ENCODE data around the gene GALNT3.

The GALNT3 gene

DNA sequence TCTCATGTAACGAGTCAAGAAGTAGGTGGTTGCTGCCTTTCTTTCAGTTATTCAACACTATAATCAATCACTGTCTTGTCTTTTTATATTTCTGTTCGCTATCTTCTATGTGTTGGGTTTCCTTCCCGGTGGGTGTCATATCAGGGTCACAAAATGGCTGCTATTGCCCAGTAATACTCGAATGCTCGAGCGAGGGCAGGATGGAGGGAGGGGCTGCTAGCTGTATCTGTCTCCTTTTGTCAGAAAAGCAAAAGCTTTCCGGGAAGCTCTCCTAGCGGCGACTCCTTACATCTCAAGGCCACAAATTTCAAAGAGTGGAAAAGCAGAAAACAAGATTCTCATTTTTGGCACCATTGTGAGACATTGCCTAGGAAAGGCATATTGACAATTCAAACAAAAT lies 16.4 kb upstream of the GALNT3 start:
- Histone ChIP-seq H3K9ac (ENCODE audit: low read length) (no peak overlapping the region), H3K4me2 (ENCODE audit: low read depth, low read length) (no peak overlapping the region), H3K9me2 (replicated peaks; ENCODE audit: insufficient read depth, low read length) (no peaks in the 10 kb centered on the region), H3K4me1 (ENCODE audit: low read length) (no peaks in the 10 kb centered on the region), H3K4me3 (ENCODE audit: low read length) (no peak overlapping the region), H3K27ac (ENCODE audit: low read length) (no peak overlapping the region), H3K79me2 (ENCODE audit: low read length) (no peaks in the 10 kb centered on the region), H4K20me1 (ENCODE audit: insufficient read depth, low read length) (no peaks in the 10 kb centered on the region), H3K36me3 (replicated peaks; ENCODE audit: insufficient read depth, low read length) (no peaks in the 10 kb centered on the region), H3K9me3 (replicated peaks; ENCODE audit: insufficient read depth, low read length) (no peaks in the 10 kb centered on the region), H2AFZ (ENCODE audit: low read length) (no peak overlapping the region), H3F3A (ENCODE audit: insufficient read depth, low read length) (no peaks in the 10 kb centered on the region), H3K27me3 (replicated peaks; ENCODE audit: insufficient read depth, low read length) (no peaks in the 10 kb centered on the region)
- TF ChIP-seq, protein P1, sequence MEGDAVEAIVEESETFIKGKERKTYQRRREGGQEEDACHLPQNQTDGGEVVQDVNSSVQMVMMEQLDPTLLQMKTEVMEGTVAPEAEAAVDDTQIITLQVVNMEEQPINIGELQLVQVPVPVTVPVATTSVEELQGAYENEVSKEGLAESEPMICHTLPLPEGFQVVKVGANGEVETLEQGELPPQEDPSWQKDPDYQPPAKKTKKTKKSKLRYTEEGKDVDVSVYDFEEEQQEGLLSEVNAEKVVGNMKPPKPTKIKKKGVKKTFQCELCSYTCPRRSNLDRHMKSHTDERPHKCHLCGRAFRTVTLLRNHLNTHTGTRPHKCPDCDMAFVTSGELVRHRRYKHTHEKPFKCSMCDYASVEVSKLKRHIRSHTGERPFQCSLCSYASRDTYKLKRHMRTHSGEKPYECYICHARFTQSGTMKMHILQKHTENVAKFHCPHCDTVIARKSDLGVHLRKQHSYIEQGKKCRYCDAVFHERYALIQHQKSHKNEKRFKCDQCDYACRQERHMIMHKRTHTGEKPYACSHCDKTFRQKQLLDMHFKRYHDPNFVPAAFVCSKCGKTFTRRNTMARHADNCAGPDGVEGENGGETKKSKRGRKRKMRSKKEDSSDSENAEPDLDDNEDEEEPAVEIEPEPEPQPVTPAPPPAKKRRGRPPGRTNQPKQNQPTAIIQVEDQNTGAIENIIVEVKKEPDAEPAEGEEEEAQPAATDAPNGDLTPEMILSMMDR (IDR thresholded peaks at IDR 0.05; ENCODE audit: low read length), result no peak
- no peak for TF ChIP-seq EZH2phosphoT487 (IDR thresholded peaks at IDR 0.05; ENCODE audit: low read length)
- no peak for TF ChIP-seq EZH2 (optimal IDR thresholded peaks at IDR 0.05; ENCODE audit: low read depth, low read length)
- no peak for DNase-seq

DNA sequence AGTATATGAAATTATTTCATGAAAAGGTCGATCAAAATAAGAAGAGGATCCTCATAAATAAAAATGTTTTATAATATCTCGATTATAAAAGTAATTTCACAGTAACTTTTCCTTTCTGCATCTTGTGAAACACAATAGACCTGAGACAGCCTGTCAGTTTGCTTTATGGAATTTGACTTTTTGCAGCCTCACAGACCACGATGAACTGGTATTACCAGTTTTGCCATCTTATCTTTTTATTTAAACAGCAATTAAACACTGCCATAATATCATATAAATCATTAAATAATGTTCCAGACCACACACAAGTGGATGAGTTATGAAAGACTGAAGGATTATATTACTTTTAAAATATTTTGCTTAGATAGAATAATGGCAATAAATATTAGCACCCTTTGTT lies 10.7 kb upstream of the GALNT3 start:
- no peaks in the 10 kb centered on the region for H3K27me3 ChIP-seq (replicated peaks; ENCODE audit: insufficient read depth, low read length)
- H3F3A ChIP-seq (ENCODE audit: insufficient read depth, low read length), result no peaks in the 10 kb centered on the region
- no peak overlapping the region for H3K4me3 ChIP-seq (ENCODE audit: low read length)
- H3K4me2 ChIP-seq (ENCODE audit: low read depth, low read length), result no peak overlapping the region
- TF ChIP-seq EZH2 (optimal IDR thresholded peaks at IDR 0.05; ENCODE audit: low read depth, low read length) (no peak), EZH2phosphoT487 (IDR thresholded peaks at IDR 0.05; ENCODE audit: low read length) (no peak)
- TF ChIP-seq, protein P1 (IDR thresholded peaks at IDR 0.05; ENCODE audit: low read length), result no peak
- no peak overlapping the region for H3K27ac ChIP-seq (ENCODE audit: low read length)
- H3K79me2 ChIP-seq (ENCODE audit: low read length), result no peaks in the 10 kb centered on the region
- H3K9ac ChIP-seq (ENCODE audit: low read length), result no peak overlapping the region
- H4K20me1 ChIP-seq (ENCODE audit: insufficient read depth, low read length), result no peaks in the 10 kb centered on the region
- no peaks in the 10 kb centered on the region for H3K9me2 ChIP-seq (replicated peaks; ENCODE audit: insufficient read depth, low read length)
- H3K36me3 ChIP-seq (replicated peaks; ENCODE audit: insufficient read depth, low read length), result no peaks in the 10 kb centered on the region
- no peak for DNase-seq
- no peak overlapping the region for H2AFZ ChIP-seq (ENCODE audit: low read length)
- no peaks in the 10 kb centered on the region for H3K4me1 ChIP-seq (ENCODE audit: low read length)
- no peaks in the 10 kb centered on the region for H3K9me3 ChIP-seq (replicated peaks; ENCODE audit: insufficient read depth, low read length)

DNA sequence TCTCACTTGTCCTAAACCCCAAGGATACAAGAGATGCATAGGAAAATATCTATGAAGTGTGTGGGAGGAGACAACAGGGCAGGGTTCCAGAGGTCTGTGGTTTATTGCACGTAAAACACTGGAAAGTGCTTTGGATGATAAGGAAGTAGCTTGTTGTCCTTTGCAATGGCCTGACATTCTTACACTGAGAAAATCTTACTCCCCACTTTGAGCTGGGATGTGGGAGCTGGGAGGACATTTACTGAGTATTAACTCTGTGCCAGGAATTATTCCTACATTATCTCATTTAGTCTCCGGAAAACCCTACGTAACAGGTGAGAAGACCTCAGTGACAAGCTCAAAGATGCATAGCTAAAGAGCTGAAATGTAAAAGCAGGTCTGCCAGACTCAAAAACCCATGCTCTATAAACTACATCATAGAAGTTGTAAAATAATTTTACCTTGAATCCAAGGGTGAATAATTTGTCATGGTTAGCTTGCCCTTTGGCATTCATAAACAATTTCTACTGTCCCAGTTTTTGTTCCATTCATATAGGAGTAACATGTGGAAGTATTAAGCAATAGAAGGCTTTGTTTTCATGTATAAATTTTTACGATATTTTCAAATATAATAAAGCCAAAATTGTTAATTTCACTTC lies 9.2 kb upstream of the GALNT3 start:
- TF ChIP-seq EZH2phosphoT487 (IDR thresholded peaks at IDR 0.05; ENCODE audit: low read length), result no peak
- TF ChIP-seq EZH2 (optimal IDR thresholded peaks at IDR 0.05; ENCODE audit: low read depth, low read length), result no peak
- Histone ChIP-seq H2AFZ (ENCODE audit: low read length) (no peak overlapping the region), H3K27ac (ENCODE audit: low read length) (no peak overlapping the region), H3K4me2 (ENCODE audit: low read depth, low read length) (no peak overlapping the region), H3F3A (ENCODE audit: insufficient read depth, low read length) (no peaks in the 10 kb centered on the region), H3K4me1 (ENCODE audit: low read length) (no peaks in the 10 kb centered on the region), H3K9ac (ENCODE audit: low read length) (no peak overlapping the region), H3K36me3 (replicated peaks; ENCODE audit: insufficient read depth, low read length) (no peaks in the 10 kb centered on the region), H3K4me3 (ENCODE audit: low read length) (no peak overlapping the region), H3K79me2 (ENCODE audit: low read length) (no peaks in the 10 kb centered on the region), H3K9me3 (replicated peaks; ENCODE audit: insufficient read depth, low read length) (no peaks in the 10 kb centered on the region), H3K9me2 (replicated peaks; ENCODE audit: insufficient read depth, low read length) (no peaks in the 10 kb centered on the region), H3K27me3 (replicated peaks; ENCODE audit: insufficient read depth, low read length) (no peaks in the 10 kb centered on the region), H4K20me1 (ENCODE audit: insufficient read depth, low read length) (no peaks in the 10 kb centered on the region)
- DNase-seq, result no peak

DNA sequence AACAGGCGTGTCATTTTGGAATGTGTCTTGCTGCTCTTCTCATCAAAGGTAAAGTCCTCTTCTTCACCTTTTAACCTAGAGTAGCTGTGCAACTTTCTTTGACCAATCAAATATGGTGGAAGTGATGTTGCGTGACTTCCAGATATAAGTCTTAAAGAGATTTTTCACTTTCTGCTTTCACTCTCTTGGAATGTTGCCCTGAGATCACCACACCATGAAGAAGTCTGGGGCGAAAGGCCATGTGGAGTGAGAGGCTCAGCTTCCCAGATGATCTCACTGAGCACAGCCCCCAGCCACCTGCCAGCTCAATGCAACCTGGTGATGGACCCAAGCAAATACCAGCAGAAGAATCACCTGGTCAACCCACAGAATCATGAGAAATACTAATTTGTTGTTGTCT lies 7.1 kb upstream of the GALNT3 start:
- Histone ChIP-seq H2AFZ (ENCODE audit: low read length) (no peak overlapping the region), H3K36me3 (replicated peaks; ENCODE audit: insufficient read depth, low read length) (no peaks in the 10 kb centered on the region), H3K4me1 (ENCODE audit: low read length) (no peaks in the 10 kb centered on the region), H3K79me2 (ENCODE audit: low read length) (no peaks in the 10 kb centered on the region), H3K9ac (ENCODE audit: low read length) (no peak overlapping the region), H3K9me3 (replicated peaks; ENCODE audit: insufficient read depth, low read length) (no peaks in the 10 kb centered on the region), H4K20me1 (ENCODE audit: insufficient read depth, low read length) (no peaks in the 10 kb centered on the region), H3K4me2 (ENCODE audit: low read depth, low read length) (no peak overlapping the region), H3K4me3 (ENCODE audit: low read length) (no peak overlapping the region), H3K27me3 (replicated peaks; ENCODE audit: insufficient read depth, low read length) (no peaks in the 10 kb centered on the region), H3F3A (ENCODE audit: insufficient read depth, low read length) (no peaks in the 10 kb centered on the region), H3K9me2 (replicated peaks; ENCODE audit: insufficient read depth, low read length) (no peaks in the 10 kb centered on the region), H3K27ac (ENCODE audit: low read length) (no peak overlapping the region)
- no peak for DNase-seq
- no peak for TF ChIP-seq EZH2 (optimal IDR thresholded peaks at IDR 0.05; ENCODE audit: low read depth, low read length)
- TF ChIP-seq, protein P1 (IDR thresholded peaks at IDR 0.05; ENCODE audit: low read length), result no peak
- TF ChIP-seq EZH2phosphoT487 (IDR thresholded peaks at IDR 0.05; ENCODE audit: low read length), result no peak
